Endothelial cell of umbilical vein (primary cell): Measurements from ENCODE around the gene AVL9.

Source experiments
- EZH2 ChIP-seq: IDR thresholded peaks from 2 replicates; pipeline ENCODE4 v1.6.1; 2012; ENCODE audit warnings: borderline replicate concordance, low read depth, mild to moderate bottlenecking, moderate library complexity, low read length, inconsistent platforms; ENCODE audit not compliant: severe bottlenecking
- JUN ChIP-seq: IDR thresholded peaks from 2 replicates; pipeline ENCODE4 v1.6.1; 2011; ENCODE audit warnings: borderline replicate concordance, low read depth; ENCODE audit not compliant: insufficient read length, insufficient read depth
- MYC ChIP-seq: IDR thresholded peaks from one replicate; pipeline ENCODE4 v1.6.1; 2011; ENCODE audit warnings: mild to moderate bottlenecking, low read depth, low read length
- TF ChIP-seq, protein P1 (sequence below), 2 donors: IDR thresholded peaks; 1 replicate in 1 of 2; 2 replicates in 1 of 2; pipeline ENCODE4 v1.5.1; 2011; ENCODE audit warnings: low read length in 2 of 2, mild to moderate bottlenecking in 2 of 2, moderate library complexity in 2 of 2, control low read depth in 1 of 2, inconsistent platforms in 1 of 2, low read depth in 1 of 2; ENCODE audit not compliant: insufficient read depth in 1 of 2; ENCODE audit errors: extremely low read depth in 1 of 2
- TF ChIP-seq, protein P2 (sequence below): IDR thresholded peaks from 2 replicates; pipeline ENCODE4 v1.6.1; 2011; ENCODE audit not compliant: insufficient read depth, insufficient read length

DNA sequence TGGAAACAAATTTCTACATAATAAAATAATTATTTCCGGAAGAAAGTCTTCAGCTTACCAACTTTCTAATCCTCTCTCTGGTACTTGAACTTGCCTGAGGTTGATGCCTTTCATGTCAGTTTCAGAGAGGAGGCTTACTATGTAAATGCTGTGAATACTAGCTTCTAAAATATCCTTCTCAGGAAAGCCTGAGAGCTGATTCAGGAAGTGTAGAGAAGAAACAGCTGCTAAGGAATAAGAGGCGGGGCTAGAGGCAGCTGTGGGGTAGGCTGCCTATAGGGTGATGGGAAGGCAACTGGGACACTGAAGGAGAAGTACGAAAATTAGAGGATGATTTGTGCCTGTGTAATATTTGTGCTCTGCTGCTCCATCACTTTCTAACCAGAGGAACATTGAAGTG, 69.3 kb downstream of the AVL9 start:
- no peak for TF ChIP-seq JUN
- no peak for TF ChIP-seq MYC
- TF ChIP-seq, protein P1, sequence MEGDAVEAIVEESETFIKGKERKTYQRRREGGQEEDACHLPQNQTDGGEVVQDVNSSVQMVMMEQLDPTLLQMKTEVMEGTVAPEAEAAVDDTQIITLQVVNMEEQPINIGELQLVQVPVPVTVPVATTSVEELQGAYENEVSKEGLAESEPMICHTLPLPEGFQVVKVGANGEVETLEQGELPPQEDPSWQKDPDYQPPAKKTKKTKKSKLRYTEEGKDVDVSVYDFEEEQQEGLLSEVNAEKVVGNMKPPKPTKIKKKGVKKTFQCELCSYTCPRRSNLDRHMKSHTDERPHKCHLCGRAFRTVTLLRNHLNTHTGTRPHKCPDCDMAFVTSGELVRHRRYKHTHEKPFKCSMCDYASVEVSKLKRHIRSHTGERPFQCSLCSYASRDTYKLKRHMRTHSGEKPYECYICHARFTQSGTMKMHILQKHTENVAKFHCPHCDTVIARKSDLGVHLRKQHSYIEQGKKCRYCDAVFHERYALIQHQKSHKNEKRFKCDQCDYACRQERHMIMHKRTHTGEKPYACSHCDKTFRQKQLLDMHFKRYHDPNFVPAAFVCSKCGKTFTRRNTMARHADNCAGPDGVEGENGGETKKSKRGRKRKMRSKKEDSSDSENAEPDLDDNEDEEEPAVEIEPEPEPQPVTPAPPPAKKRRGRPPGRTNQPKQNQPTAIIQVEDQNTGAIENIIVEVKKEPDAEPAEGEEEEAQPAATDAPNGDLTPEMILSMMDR (IDR thresholded peaks at IDR 0.05; ENCODE audit: extremely low read depth in 1 of 2, insufficient read depth in 1 of 2, low read depth in 1 of 2, low read length in 2 of 2) = no peak
- TF ChIP-seq, protein P2, sequence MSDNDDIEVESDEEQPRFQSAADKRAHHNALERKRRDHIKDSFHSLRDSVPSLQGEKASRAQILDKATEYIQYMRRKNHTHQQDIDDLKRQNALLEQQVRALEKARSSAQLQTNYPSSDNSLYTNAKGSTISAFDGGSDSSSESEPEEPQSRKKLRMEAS = no peak
- TF ChIP-seq EZH2 = no peak
